Tibial nerve (tissue), 4 donors: ENCODE measurements around the gene FSCN2. TPM values are rescaled to one million over a fixed set of nuclear protein-coding genes. Genes with fewer than 3 reads are reported as not detected.

Source experiments
- DNase-seq, 2 donors: peaks; one replicate each; pipeline ENCODE4 v3.0.0-alpha.2; 2019; ENCODE audit warnings: low spot score in 2 of 2
- H3K27ac ChIP-seq, 4 donors: fragments of 200-600 bp; sonication (generic) in 3 of 4; one replicate each; pipeline ENCODE4 v1.5.1; 2017 to 2019; ENCODE audit warnings: mild to moderate bottlenecking in 1 of 4
- H3K27me3 ChIP-seq, 2 donors: fragments of 200-600 bp; sonication (generic) in 1 of 2; one replicate each; pipeline versions ENCODE4 v1.5.1 to v1.6.0; 2017 to 2019
- H3K36me3 ChIP-seq, 3 donors: fragments of 200-600 bp; sonication (generic); one replicate each; pipeline ENCODE4 v1.5.1; 2018 to 2019
- H3K4me1 ChIP-seq, 4 donors: fragments of 200-600 bp; sonication (generic) in 3 of 4; one replicate each; pipeline ENCODE4 v1.5.1; 2017 to 2019
- H3K4me3 ChIP-seq, 4 donors: fragments of 200-600 bp; sonication (generic) in 3 of 4; one replicate each; pipeline ENCODE4 v1.5.1; 2017 to 2019; ENCODE audit warnings: mild to moderate bottlenecking in 1 of 4, moderate library complexity in 1 of 4
- H3K9me3 ChIP-seq, 4 donors: fragments of 200-600 bp; sonication (generic) in 3 of 4; one replicate each; pipeline ENCODE4 v1.5.1; 2017 to 2019
- EP300 ChIP-seq, 2 donors: sonication (generic); formaldehyde crosslinking; IDR thresholded peaks; one replicate each; pipeline ENCODE4 v1.6.1; 2017; ENCODE audit warnings: antibody characterized with exemption in 2 of 2, mild to moderate bottlenecking in 1 of 2
- POLR2A ChIP-seq, 2 donors: fragments of 450-650 bp; IDR thresholded peaks; one replicate each; pipeline ENCODE4 v1.6.1; 2017; ENCODE audit warnings: antibody characterized with exemption in 2 of 2, mild to moderate bottlenecking in 2 of 2, moderate library complexity in 2 of 2
- WGBS, 2 donors: methylation state at CpG; one replicate each; pipeline ENCODE4 v1.1.5; 2018; 5-methylcytosine and 5-hydroxymethylcytosine counted together
- total RNA-seq, 4 donors: library from RNA; depleted of rRNA; stranded (reverse); fragments of >200 nt; gene quantifications; one replicate each; pipeline ENCODE4 v1.1.0, GENCODE V29; 2016
- TF ChIP-seq, protein P1 (sequence below), 5 experiments: fragments of 200-600 bp in 3 of 5; fragments of 450-650 bp in 2 of 5; sonication (generic) in 3 of 5; IDR thresholded peaks; one replicate each; pipeline ENCODE4 v1.5.1; 2016 to 2019; ENCODE audit warnings: antibody characterized with exemption in 5 of 5, mild to moderate bottlenecking in 3 of 5, moderate library complexity in 2 of 5

FSCN2 gene
- total RNA-seq, 4 donors from 2014 or later: 0.42 to 4.4 (median 3.7) TPM

DNA sequence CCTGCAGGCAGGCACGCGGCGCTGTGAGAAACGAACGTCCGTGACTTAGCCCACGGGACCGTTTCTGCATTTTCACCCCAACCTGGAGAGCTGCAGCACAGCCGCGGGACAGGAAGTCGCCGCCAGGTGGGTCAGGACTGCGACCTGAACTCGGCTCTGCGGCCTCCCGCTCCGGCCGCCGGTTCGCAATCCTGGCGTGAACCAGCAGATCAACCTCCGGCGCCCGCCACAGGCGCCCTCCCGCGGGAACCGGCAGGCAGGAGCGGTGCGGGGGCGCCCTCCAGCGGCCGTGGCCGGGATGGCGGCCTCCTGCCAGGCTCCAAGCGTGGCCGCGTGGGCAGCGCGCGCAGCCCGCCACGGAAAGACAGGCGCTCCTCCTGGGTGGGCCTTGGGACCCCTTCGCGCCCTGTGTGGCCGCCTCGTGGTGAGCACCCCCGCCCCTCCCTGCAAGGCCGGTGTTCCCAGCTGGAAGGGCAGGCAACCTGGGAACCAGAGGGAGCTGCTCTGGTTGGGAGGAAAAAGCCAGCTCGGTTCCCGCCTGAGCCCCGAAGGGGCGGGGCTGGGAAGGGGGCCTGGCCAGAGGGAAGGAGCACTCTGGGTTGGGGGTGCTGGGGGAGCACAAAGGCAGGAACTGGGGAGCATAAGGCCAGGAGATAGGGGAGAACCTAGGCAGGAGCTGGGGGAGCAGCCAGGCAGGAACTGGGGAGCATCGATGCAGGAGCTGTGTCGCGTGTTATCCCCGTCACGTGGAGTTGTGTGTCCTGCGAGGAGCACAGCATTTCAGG is 43.8 kb upstream of the FSCN2 start:
- H3K27me3 ChIP-seq: no peaks in the 10 kb centered on the region
- H3K9me3 ChIP-seq: no peaks in the 10 kb centered on the region
- DNase-seq: peak; percentile 80 to 82
- TF ChIP-seq POLR2A (IDR thresholded peaks at IDR 0.05) (peak in 1 of 2 donors; percentile 13), EP300 (IDR thresholded peaks at IDR 0.05) (peak in 1 of 2 donors; percentile 46)
- TF ChIP-seq, protein P1, sequence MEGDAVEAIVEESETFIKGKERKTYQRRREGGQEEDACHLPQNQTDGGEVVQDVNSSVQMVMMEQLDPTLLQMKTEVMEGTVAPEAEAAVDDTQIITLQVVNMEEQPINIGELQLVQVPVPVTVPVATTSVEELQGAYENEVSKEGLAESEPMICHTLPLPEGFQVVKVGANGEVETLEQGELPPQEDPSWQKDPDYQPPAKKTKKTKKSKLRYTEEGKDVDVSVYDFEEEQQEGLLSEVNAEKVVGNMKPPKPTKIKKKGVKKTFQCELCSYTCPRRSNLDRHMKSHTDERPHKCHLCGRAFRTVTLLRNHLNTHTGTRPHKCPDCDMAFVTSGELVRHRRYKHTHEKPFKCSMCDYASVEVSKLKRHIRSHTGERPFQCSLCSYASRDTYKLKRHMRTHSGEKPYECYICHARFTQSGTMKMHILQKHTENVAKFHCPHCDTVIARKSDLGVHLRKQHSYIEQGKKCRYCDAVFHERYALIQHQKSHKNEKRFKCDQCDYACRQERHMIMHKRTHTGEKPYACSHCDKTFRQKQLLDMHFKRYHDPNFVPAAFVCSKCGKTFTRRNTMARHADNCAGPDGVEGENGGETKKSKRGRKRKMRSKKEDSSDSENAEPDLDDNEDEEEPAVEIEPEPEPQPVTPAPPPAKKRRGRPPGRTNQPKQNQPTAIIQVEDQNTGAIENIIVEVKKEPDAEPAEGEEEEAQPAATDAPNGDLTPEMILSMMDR (IDR thresholded peaks at IDR 0.05): peak; percentile 98 to 100 (median 100)
- H3K36me3 ChIP-seq: no peaks in the 10 kb centered on the region
- peak overlapping the region in 1 of 4 donors; percentile 4 for H3K27ac ChIP-seq
- 8 to 11% methylated on average over 28 to 33 of the region's 60 CpGs for WGBS, 2 donors
- H3K4me3 ChIP-seq: peak overlapping the region; percentile 45 to 49 (median 46)
- H3K4me1 ChIP-seq: peaks cover 0 to 69% (median 28%) of the 10 kb centered on the region in 4 donors

DNA sequence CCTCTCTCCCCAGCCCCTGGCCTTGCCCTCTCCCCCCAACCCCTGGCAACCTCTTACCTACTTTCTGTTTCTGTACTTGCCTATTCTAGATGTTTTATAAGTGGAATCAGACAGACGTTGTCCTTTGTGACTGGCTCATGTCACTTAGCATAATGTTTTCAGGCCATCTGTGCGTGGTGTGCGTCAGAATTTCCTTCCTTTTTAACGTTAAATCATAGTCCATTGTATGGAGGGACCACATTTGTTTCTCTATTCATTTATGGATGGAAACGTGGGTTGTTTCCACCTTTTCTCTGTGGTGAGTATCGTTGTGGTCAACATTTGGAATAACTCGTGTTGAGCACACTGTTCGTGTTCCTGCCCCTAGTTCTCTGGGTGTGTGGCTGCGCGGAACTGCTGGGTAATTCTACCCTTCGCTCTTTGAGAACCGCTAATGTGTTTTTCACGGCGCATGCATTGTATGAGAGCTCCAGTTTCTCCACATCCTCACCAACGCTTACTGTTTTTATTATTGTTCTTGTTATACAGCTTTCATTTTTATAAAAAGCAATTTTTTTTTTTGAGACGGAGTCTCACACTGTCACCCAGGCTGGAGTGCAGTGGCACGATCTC is 41.9 kb upstream of the FSCN2 start:
- no peak for TF ChIP-seq EP300 (IDR thresholded peaks at IDR 0.05)
- TF ChIP-seq, protein P1 (IDR thresholded peaks at IDR 0.05): no peak
- no peak for TF ChIP-seq POLR2A (IDR thresholded peaks at IDR 0.05)
- no peaks in the 10 kb centered on the region for H3K36me3 ChIP-seq
- H3K27me3 ChIP-seq: no peaks in the 10 kb centered on the region
- no peak overlapping the region for H3K27ac ChIP-seq
- H3K4me3 ChIP-seq: no peak overlapping the region
- peaks cover 0 to 71% (median 27%) of the 10 kb centered on the region in 4 donors for H3K4me1 ChIP-seq
- WGBS, 2 donors: 65 to 73% methylated on average over 17 of the region's 17 CpGs
- no peak for DNase-seq
- no peaks in the 10 kb centered on the region for H3K9me3 ChIP-seq

GRCh38 chr17:81487089-81487486 is 41.1 kb upstream of the FSCN2 start:
- Histone ChIP-seq H3K9me3 (no peaks in the 10 kb centered on the region), H3K4me3 (peak overlapping the region in 1 of 4 donors; percentile 78), H3K4me1 (peaks cover 0 to 63% (median 21%) of the 10 kb centered on the region in 4 donors), H3K36me3 (no peaks in the 10 kb centered on the region), H3K27me3 (no peaks in the 10 kb centered on the region), H3K27ac (no peak overlapping the region)
- TF ChIP-seq POLR2A (IDR thresholded peaks at IDR 0.05) (no peak), EP300 (IDR thresholded peaks at IDR 0.05) (no peak)
- TF ChIP-seq, protein P1 (IDR thresholded peaks at IDR 0.05): no peak
- whole genome bisulfite sequencing, 2 donors: 65 to 67% methylated on average over 10 of the region's 10 CpGs
- no peak for DNase-seq

DNA sequence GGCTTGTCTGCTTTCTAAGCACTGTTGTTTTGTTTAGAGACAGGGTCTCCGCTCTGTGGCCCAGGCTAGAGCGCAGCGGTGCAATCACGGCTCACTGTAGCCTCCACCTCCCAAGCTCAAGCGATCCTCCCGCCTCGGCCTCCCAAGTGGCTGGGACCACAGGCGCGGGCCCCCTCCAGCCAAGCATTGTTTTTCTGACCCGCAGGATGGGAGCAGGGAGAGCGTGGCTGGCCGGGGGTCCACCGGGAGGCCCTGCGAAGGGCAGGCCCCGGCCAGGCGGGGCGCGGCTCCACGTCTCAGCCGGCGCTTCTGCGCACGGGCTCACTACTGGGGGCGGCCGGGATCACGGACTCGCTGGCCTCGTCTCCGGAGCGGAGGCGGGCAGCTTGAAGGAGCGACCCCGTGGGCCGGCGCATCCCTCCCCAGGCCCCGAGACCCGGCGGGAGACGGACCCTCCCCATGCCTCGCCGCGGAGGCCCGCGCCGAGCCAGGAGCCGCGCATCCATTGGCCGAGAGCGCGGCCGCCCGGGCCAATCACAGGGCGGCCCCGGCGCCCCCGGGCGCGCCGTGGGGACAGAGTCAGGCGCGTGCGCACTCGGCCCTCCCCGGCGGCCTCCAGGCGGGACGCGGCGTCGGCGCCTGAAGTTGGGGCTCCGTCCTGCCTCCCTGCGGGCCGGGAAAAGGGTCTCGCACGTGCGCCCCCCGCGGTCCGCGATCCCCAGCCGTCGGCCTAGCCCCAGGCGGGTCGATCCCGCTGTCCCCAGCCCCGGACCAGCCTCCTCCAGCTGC is 40.5 kb upstream of the FSCN2 start:
- Histone ChIP-seq H3K36me3 (no peaks in the 10 kb centered on the region), H3K4me1 (peaks cover 0 to 57% (median 21%) of the 10 kb centered on the region in 4 donors), H3K4me3 (peak overlapping the region; percentile 55 to 78 (median 60)), H3K27ac (peak overlapping the region; percentile 69 to 91 (median 78)), H3K9me3 (no peaks in the 10 kb centered on the region), H3K27me3 (no peaks in the 10 kb centered on the region)
- 14 to 15% methylated on average over 18 to 32 of the region's 87 CpGs for WGBS, 2 donors
- peak; percentile 52 to 64 for DNase-seq
- TF ChIP-seq POLR2A (IDR thresholded peaks at IDR 0.05) (peak; percentile 49 to 74), EP300 (IDR thresholded peaks at IDR 0.05) (peak in 1 of 2 donors; percentile 73)
- TF ChIP-seq, protein P1 (IDR thresholded peaks at IDR 0.05): peak in 1 of 5 experiments; percentile 15
